Spleen (tissue), 7 donors: Measurements from ENCODE around the gene PEAK1.

Experiments
- CTCF ChIP-seq, 11 experiments: fragments of 200-600 bp in 7 of 11; fragments of 450-650 bp in 4 of 11; sonication (generic) in 4 of 11; IDR thresholded peaks in 8 of 11; conservative IDR thresholded peaks in 3 of 11; 1 replicate in 7 of 11; 2 replicates in 4 of 11; pipeline versions ENCODE4 v1.4.0 to v1.8.0; 2016 to 2021; ENCODE audit warnings: antibody characterized with exemption in 11 of 11, inconsistent platforms in 4 of 11, mild to moderate bottlenecking in 1 of 11
- POLR2A ChIP-seq, 3 donors: fragments of 450-650 bp; IDR thresholded peaks; one replicate each; pipeline ENCODE4 v1.5.1; 2017; ENCODE audit warnings: antibody characterized with exemption in 3 of 3, mild to moderate bottlenecking in 1 of 3
- POLR2AphosphoS5 ChIP-seq, 3 donors: sonication (generic); formaldehyde crosslinking; IDR thresholded peaks; one replicate each; pipeline ENCODE4 v1.5.1; 2017; ENCODE audit warnings: antibody characterized with exemption in 3 of 3
- donor health status: DM: no; HTN: no; CAD: no; lungs with moderate emphysema.
- donor health status: DM: no; HTN: no; CAD: no.
- donor health status: DM: no; HTN: no; CAD: no.

- TF ChIP-seq CTCF (IDR thresholded peaks at IDR 0.05 in 8 of 11, conservative IDR thresholded peaks at IDR 0.05 in 3 of 11) (no peak), POLR2A (IDR thresholded peaks at IDR 0.05) (no peak), POLR2AphosphoS5 (IDR thresholded peaks at IDR 0.05) (no peak)
These were observed 143.8 kb downstream of the PEAK1 start for GRCh38 chr15:77276096-77276495.
